Stimulated activated CD8-positive, alpha-beta memory T cell treated with anti-CD3 and anti-CD28 coated beads, Interleukin-4, amount 100 ng/mL, for 1 hour (primary cell): ENCODE measurements around the gene IGDCC3.
"Not testable (repeated sequence)": the region's sequence is repeated elsewhere in the genome, so short reads cannot be mapped to it uniquely, and the experiment has no call there.

Experiments
- DNase-seq, 2 donors: peaks; one replicate each; pipeline ENCODE4 v3.0.0-alpha.2; 2020; ENCODE audit warnings: low read depth in 2 of 2, low spot score in 1 of 2

Gene IGDCC3

DNA sequence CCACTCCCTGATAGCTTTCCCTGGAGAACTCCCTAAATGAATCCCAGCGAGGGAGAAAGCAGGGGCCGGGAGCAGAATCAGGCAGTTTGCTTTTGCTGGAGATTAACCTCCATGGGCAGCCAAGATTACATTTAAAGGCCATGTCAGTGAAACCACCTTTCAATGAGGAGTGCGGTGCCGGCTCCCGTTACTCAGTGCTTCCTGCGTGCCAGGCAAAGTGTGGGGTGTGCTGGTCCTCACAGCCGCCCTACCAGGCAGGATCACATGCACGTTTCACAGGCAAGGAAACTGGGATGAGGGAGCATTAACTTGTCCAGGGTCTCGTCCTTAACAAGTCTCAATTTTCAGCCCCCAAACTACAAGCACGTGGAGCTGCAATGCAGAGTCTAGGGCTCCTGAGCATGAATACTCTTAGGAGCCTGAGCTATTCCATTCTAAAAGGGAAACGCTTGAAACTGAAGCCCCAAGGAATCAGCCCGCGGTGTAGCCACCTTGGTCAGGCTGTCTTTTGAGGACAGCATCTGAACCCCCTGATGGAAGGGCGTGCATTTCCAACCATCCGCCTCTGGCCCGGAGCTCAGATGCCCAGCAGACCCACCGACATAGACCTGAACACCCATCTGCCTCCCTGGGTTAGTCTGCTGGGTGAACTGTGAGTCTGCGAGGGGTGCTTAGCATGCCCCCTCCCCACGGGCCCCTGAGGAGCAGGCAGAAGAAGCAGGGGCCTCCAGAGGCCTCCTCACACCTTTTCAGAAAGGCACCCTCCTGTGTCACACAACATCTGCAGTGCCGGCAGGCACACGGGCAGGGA, 5.6 kb downstream of the IGDCC3 start:
- DNase-seq: no peak

GRCh38 chr15:65370885-65371284, 6.9 kb downstream of the IGDCC3 start:
- DNase-seq: no peak

GRCh38 chr15:65369651-65370050, 8.2 kb downstream of the IGDCC3 start:
- DNase-seq: no peak

DNA sequence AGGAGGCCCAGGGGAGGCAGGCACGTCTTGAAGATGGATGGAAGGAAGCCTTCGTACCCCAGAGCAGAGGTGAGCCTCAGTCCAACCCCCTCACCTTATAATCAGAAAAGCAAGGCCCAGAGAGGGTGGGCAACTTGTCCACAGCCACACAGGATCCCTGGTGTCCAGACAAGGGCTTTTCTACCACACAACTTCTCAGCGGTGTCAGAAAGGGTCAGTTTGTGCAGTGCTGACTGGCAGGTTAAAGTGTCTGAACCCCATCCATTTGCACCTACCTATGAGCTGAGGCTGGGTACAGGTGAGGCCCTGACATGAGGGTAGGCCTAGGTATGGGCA, 8.6 kb downstream of the IGDCC3 start:
- no peak for DNase-seq

GRCh38 chr15:65368302-65369211, 9.2 kb downstream of the IGDCC3 start:
- DNase-seq: no peak

- DNase-seq: no peak
Measured at GRCh38 chr15:65366122-65366892, 11.5 kb downstream of the IGDCC3 start.

- DNase-seq: no peak
Measured at GRCh38 chr15:65365229-65365628, 12.6 kb downstream of the IGDCC3 start.

DNA sequence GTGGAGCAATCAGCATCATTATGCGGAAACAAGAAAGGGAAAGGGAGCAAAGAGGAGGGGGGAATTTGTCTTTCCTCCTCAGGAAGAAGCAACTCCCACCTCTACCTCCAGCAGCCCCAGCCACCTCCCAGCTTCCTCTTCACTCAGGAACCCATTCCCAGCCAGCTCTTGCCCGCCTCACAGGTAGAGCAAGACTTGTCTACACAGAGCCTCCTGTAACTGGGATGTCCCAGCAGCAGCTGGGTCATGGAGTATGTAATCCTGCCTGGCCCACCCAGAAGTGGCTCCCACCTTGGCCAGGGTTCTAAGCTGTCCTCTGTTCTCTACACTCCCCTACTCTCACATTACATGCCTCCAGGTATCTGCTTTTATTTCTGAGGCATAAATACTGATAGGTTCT, 14.0 kb downstream of the IGDCC3 start:
- no peak for DNase-seq

DNA sequence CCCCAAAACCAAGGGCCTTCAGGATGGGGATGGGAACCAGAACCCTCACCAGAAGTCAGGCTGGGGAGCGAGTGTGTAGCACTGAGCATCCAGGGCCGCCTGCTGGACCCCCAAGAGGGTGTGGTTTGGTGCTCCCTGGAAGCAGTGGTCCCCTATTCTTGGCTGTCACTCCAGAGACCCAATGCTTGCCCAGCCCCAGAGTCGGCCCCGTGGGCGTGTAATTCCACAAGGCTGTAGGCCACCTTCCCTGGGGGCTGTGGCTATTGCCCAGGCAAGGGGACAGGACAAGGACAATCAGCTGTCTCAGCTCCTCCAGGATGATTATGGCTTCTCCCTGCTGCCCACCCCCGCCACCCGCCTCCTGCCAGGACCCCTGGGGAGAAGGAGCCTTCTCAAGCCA, 14.5 kb downstream of the IGDCC3 start:
- DNase-seq: no peak

DNA sequence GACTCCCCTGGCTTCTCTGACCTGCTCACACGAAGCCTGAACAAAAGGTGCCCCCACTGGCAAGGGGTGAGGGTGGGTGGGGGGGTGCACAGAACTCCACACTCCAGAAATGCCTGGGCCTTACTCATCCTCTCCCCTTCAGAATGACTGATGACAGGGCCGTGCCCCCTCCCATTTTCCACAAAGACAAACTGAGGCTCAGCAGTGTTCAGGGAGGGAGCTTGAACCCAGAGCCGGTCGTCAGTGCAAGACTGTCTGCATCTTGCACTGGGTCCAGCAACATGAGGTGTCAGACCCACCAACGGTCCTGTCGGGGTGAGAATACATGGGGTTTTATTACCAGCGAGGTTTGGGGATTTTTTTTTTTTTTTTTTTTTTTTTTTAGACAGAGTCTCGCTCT, 15.3 kb downstream of the IGDCC3 start:
- DNase-seq: no peak

GRCh38 chr15:65361708-65362459, 15.9 kb downstream of the IGDCC3 start:
- no peak for DNase-seq

DNA sequence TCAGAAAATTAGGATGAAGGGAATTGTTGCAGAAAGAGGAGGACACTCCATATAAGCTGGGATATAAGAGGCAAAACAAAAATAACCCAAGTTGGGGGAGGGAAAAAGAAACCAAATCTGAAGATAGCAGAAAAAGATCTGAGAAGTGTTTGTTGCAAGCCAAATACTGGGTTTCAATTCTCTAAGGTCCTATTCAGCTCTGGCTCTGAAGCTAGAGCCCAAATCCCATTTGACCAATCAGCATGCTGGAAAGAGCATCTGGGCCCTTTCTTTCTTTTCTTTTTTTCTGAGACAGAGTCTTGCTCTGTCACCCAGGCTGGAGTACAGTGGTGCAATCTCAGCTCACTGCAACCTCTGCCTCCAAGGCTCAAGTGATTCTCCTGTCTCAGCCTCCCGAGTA, 17.3 kb downstream of the IGDCC3 start:
- DNase-seq: no peak

DNA sequence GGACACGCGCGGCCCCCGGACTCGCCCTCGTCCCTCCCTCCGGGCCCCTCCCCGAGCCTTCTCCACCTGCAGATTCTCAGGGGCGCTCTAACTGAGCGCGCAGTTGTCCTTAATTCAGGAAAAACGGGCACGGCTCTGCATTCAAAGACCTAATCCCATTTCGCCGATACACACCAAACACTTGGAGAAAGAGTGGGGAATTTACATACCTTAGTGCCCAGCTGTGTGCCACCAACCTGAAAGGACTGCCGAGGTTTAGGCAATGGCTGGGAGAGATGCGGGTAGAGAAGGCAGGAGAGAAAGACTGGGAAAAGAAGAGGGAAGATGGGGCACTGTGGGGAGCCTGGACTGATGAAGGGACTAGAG, 21.8 kb downstream of the IGDCC3 start:
- DNase-seq: no peak

- no peak for DNase-seq
Measured at GRCh38 chr15:65355173-65355987, 22.4 kb downstream of the IGDCC3 start.

GRCh38 chr15:65354835-65355172, 23.0 kb downstream of the IGDCC3 start:
- no peak for DNase-seq

- not testable (repeated sequence) for DNase-seq
Measured at GRCh38 chr15:65351972-65352371, 25.8 kb downstream of the IGDCC3 start.

DNA sequence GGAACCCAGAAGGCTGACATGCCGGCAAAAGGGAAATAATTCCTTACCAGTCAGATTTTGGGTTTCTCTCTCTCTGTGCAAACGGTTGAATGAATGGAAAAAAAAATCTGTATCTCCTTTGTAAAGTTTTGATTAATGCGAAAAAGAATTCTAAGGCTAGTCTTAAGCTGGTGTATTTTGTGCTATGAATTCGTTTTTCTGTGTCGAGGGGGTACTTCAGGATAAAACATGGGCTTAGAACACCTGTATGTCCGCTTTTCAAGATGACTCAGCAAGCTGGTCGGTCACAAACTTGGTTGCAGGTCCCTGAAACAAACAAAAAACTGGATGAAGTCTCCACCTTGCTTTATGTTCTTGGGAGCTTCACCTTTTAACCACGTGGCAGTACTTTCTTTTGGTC, 28.5 kb downstream of the IGDCC3 start:
- no peak for DNase-seq

DNA sequence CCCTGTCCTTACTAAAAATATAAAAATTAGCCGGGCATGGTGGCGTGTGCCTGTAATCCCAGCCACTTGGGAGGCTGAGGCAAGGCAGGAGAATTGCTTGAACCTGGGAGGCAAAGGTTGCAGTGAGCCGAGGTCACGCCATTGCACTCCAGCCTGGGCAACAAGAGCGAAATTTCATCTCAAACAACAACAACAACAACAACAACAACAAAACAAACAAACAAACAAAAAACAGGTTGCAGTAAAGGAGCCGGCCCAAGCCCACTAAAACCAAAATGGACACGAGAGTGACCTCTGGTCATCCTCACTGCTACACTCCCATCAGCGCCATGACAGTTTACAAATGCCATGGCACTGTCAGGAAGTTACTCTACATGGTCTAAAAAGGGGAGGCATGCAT, 30.0 kb downstream of the IGDCC3 start:
- DNase-seq: not testable (repeated sequence)

- no peak for DNase-seq
Measured at GRCh38 chr15:65346856-65347598, 30.8 kb downstream of the IGDCC3 start.

GRCh38 chr15:65344914-65345275, 32.9 kb downstream of the IGDCC3 start:
- no peak for DNase-seq
